ENCODE measurements around the gene HCFC1.

- TF ChIP-seq CTCF (IDR thresholded peaks at IDR 0.05) (no peak), POLR2AphosphoS5 (IDR thresholded peaks at IDR 0.05) (no peak)
These were observed 23.9 kb upstream of the HCFC1 start for GRCh38 chrX:153995504-153995903.
